Tibial artery (tissue), 4 donors: ENCODE data around the gene GABBR2.

ENCODE experiments used
- DNase-seq, 2 donors: peaks; one replicate each; pipeline ENCODE4 v3.0.0-alpha.2; 2019
- H3K27ac ChIP-seq, 2 donors: fragments of 200-600 bp; sonication (generic) in 1 of 2; 1 replicate in 1 of 2; 2 replicates in 1 of 2; pipeline ENCODE4 v1.5.1; 2018 to 2019; ENCODE audit warnings: mild to moderate bottlenecking in 1 of 2
- H3K27me3 ChIP-seq, 2 donors: fragments of 200-600 bp; sonication (generic) in 1 of 2; one replicate each; pipeline versions ENCODE4 v1.5.1 to v1.6.0; 2016 to 2019
- H3K36me3 ChIP-seq, 3 donors: fragments of 200-600 bp; sonication (generic) in 2 of 3; one replicate each; pipeline ENCODE4 v1.5.1; 2016 to 2019; ENCODE audit warnings: mild to moderate bottlenecking in 2 of 3
- H3K4me1 ChIP-seq, 4 donors: fragments of 200-600 bp; sonication (generic) in 2 of 4; 1 replicate in 3 of 4; 2 replicates in 1 of 4; pipeline ENCODE4 v1.5.1; 2016 to 2019
- H3K4me3 ChIP-seq, 2 donors: fragments of 200-600 bp; sonication (generic) in 1 of 2; 1 replicate in 1 of 2; 2 replicates in 1 of 2; pipeline ENCODE4 v1.5.1; 2018 to 2019; ENCODE audit warnings: mild to moderate bottlenecking in 2 of 2
- H3K9me3 ChIP-seq, 3 donors: fragments of 200-600 bp; sonication (generic) in 1 of 3; one replicate each; pipeline ENCODE4 v1.5.1; 2016 to 2019
- CTCF ChIP-seq, 2 experiments: fragments of 200-600 bp in 1 of 2; fragments of 450-650 bp in 1 of 2; IDR thresholded peaks; one replicate each; pipeline ENCODE4 v1.5.1; 2017 to 2019; ENCODE audit warnings: antibody characterized with exemption in 2 of 2, mild to moderate bottlenecking in 1 of 2, moderate library complexity in 1 of 2
- intact Hi-C: fragments of 100-400 bp; cut with DNase I; formaldehyde crosslinking; loops from one replicate; pipeline ENCODE4 v1.15.0; 2023; ENCODE audit warnings: low total_unique reads

The GABBR2 gene

GRCh38 chr9:98565152-98566135 lies 143.3 kb downstream of the GABBR2 start:
- DNase-seq = no peak
- intact Hi-C loops = no loop called here

GRCh38 chr9:98564714-98565113 lies 144.0 kb downstream of the GABBR2 start:
- Histone ChIP-seq H3K27me3 (no peaks in the 10 kb centered on the region), H3K36me3 (no peaks in the 10 kb centered on the region), H3K4me1 (no peaks in the 10 kb centered on the region), H3K27ac (no peak overlapping the region), H3K9me3 (no peaks in the 10 kb centered on the region), H3K4me3 (no peak overlapping the region)
- TF ChIP-seq CTCF (IDR thresholded peaks at IDR 0.05) = no peak
- no peak for DNase-seq
- intact Hi-C loops = no loop called here

More at GRCh38 chr9:98565152-98566135, 143.3 kb downstream of the GABBR2 start:
- Histone ChIP-seq H3K36me3 (no peaks in the 10 kb centered on the region), H3K4me1 (no peaks in the 10 kb centered on the region), H3K4me3 (no peak overlapping the region), H3K9me3 (no peaks in the 10 kb centered on the region), H3K27me3 (no peaks in the 10 kb centered on the region), H3K27ac (no peak overlapping the region)
- no peak for TF ChIP-seq CTCF (IDR thresholded peaks at IDR 0.05)

- H3K27ac ChIP-seq = no peak overlapping the region
These were observed 144.7 kb downstream of the GABBR2 start for GRCh38 chr9:98563988-98564387.

GRCh38 chr9:98563212-98563907 lies 145.4 kb downstream of the GABBR2 start:
- no peaks in the 10 kb centered on the region for H3K4me1 ChIP-seq
- no peak for TF ChIP-seq CTCF (IDR thresholded peaks at IDR 0.05)
- no peak overlapping the region for H3K27ac ChIP-seq
- DNase-seq = no peak
- H3K27me3 ChIP-seq = no peaks in the 10 kb centered on the region
- H3K36me3 ChIP-seq = no peaks in the 10 kb centered on the region
- no peak overlapping the region for H3K4me3 ChIP-seq
- no peaks in the 10 kb centered on the region for H3K9me3 ChIP-seq
- intact Hi-C loops = no loop called here

More at GRCh38 chr9:98563988-98564387, 144.7 kb downstream of the GABBR2 start:
- H3K36me3 ChIP-seq = no peaks in the 10 kb centered on the region
- no peak overlapping the region for H3K4me3 ChIP-seq
- intact Hi-C loops = no loop called here
- DNase-seq = no peak
- no peaks in the 10 kb centered on the region for H3K27me3 ChIP-seq
- H3K4me1 ChIP-seq = no peaks in the 10 kb centered on the region
- TF ChIP-seq CTCF (IDR thresholded peaks at IDR 0.05) = no peak
- H3K9me3 ChIP-seq = no peaks in the 10 kb centered on the region

- intact Hi-C loops = no loop called here
These were observed 149.2 kb downstream of the GABBR2 start for GRCh38 chr9:98559561-98559960.

More at GRCh38 chr9:98559561-98559960, 149.2 kb downstream of the GABBR2 start:
- no peak overlapping the region for H3K4me3 ChIP-seq
- TF ChIP-seq CTCF (IDR thresholded peaks at IDR 0.05) = no peak
- no peaks in the 10 kb centered on the region for H3K27me3 ChIP-seq
- H3K36me3 ChIP-seq = no peaks in the 10 kb centered on the region
- no peak overlapping the region for H3K27ac ChIP-seq
- no peaks in the 10 kb centered on the region for H3K9me3 ChIP-seq
- H3K4me1 ChIP-seq = no peaks in the 10 kb centered on the region
- no peak for DNase-seq
